Measurements from ENCODE around the gene USP22.
"Not testable (repeated sequence)": the region's sequence is repeated elsewhere in the genome, so short reads cannot be mapped to it uniquely, and the experiment has no call there.

The USP22 gene

DNA sequence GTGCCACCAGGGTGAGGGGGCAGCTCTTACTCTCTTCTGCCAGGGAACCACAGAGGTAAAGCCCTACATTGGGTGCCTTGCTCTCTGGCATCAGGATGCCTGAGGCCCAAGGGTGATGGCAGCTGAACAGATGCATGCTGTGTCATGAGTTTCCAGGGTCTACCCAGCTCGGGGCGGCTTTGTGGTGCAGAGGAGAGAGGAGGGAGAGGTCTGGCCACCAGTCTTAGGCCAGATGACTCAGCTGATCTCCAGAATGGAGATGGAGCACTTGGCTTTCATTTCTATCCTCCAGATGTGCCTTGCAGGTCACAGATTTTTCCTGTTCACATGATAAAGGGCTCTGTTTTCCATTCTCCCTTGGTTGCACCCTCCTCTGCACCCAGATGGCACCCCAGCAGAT, 23.6 kb upstream of the USP22 start:
- no peaks in the 10 kb centered on the region for H3K9me3 Mint-ChIP-seq
- intact Hi-C loops (cut with micrococcal nuclease), result no loop called here
- H3K4me3 Mint-ChIP-seq, result no peak overlapping the region
- no peaks in the 10 kb centered on the region for H3K36me3 Mint-ChIP-seq (ENCODE audit: low read depth)
- H3K27ac Mint-ChIP-seq, result no peak overlapping the region
- no peaks in the 10 kb centered on the region for H3K27me3 Mint-ChIP-seq
- H3K4me1 Mint-ChIP-seq (ENCODE audit: low read depth), result peaks cover 5% of the 10 kb centered on the region

- Mint-ChIP-seq H3K9me3 (no peaks in the 10 kb centered on the region), H3K4me3 (no peak overlapping the region), H3K27ac (no peak overlapping the region), H3K4me1 (ENCODE audit: low read depth) (peaks cover 5% of the 10 kb centered on the region), H3K36me3 (ENCODE audit: low read depth) (no peaks in the 10 kb centered on the region), H3K27me3 (no peaks in the 10 kb centered on the region)
- intact Hi-C loops (cut with micrococcal nuclease), result no loop called here
These were observed 19.2 kb upstream of the USP22 start for GRCh38 chr17:21061971-21062526.

GRCh38 chr17:21061158-21061835, 18.5 kb upstream of the USP22 start:
- Mint-ChIP-seq H3K4me1 (ENCODE audit: low read depth) (peaks cover 5% of the 10 kb centered on the region), H3K36me3 (ENCODE audit: low read depth) (no peaks in the 10 kb centered on the region), H3K4me3 (no peak overlapping the region), H3K27me3 (peaks cover 5% of the 10 kb centered on the region), H3K27ac (no peak overlapping the region), H3K9me3 (no peaks in the 10 kb centered on the region)
- intact Hi-C loops (cut with micrococcal nuclease), result no loop called here

DNA sequence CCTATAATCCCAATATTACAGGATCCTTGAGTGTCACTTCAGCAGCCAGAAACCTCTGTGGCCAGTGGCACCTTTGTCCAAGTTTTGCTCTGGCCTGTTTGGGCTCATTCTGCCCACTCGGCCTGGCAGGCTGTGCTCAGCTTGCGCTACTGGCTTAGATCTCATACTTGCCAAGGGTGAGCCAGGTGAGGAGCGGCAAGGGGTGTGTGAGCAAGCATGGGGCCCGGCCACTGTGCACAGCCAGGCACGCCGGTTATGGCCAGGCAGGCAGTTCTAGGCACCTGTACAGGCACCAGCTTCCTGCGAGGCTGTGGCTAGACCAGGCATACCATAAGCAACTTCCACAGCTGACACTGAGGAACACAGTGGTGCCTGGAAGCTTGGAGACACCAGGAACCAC, 16.9 kb upstream of the USP22 start:
- Mint-ChIP-seq H3K36me3 (ENCODE audit: low read depth) (no peaks in the 10 kb centered on the region), H3K4me1 (ENCODE audit: low read depth) (peaks cover under 1% of the 10 kb centered on the region), H3K27me3 (peaks cover 7% of the 10 kb centered on the region), H3K4me3 (no peak overlapping the region), H3K27ac (no peak overlapping the region), H3K9me3 (no peaks in the 10 kb centered on the region)
- intact Hi-C loops (cut with micrococcal nuclease), result no loop called here

DNA sequence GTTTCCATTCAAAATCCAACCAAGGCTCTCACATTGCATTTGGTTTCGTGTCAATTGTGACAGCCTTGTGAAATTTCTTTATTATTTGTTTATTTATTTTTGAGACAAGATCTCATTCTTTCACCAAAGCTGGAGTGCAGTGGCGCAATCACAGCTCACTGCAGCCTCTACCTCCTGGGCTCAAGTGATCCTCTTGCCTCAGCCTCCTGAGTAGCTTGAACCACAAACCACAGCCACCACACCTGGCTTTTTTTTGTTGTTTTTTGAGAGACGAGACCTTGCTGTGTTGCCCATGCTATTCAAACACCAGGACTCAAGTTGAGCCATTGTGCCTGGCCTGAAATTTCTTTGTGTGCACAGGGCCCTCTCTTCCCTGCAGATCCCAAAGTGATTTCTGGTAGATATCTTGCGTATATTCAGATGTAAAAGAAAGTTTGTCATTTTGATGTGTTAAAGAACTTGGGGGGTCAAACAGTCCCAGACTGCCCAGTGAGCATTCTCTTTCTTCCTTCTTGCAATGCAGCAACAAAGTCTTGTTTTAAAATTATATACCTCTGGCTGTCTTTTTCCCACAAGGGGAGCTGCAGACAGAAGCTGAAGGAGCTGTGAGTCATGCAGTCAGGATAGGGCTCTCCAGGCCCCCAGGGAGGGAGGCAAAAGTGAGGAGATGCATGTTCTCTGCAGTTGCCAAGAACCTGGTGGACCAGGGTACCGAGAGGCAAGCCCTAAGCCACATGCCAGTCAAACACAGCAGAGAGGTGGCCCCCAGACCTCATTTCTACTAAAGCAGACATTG, 15.5 kb upstream of the USP22 start:
- intact Hi-C loops (cut with micrococcal nuclease), result no loop called here
- Mint-ChIP-seq H3K4me3 (no peak overlapping the region), H3K4me1 (ENCODE audit: low read depth) (no peaks in the 10 kb centered on the region), H3K9me3 (no peaks in the 10 kb centered on the region), H3K36me3 (ENCODE audit: low read depth) (no peaks in the 10 kb centered on the region), H3K27me3 (peaks cover 11% of the 10 kb centered on the region), H3K27ac (no peak overlapping the region)

DNA sequence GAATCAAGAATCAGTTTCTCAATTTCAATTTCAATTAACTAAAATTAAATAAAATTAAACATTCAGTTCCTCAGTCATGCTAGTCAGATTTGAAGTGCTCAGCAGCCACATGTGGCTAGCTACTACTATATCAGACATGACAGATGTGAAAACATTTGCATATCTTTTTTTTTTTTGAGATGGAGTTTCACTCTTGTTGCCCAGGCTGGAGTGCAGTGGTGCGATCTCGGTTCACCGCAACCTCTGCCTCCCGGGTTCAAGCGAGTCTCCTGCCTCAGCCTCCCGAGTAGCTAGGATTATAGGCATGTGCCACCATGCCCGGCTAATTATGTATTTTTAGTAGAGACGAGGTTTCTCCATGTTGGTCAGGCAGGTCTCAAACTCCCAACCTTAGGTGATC, 10.2 kb upstream of the USP22 start:
- H3K27me3 Mint-ChIP-seq, result peaks cover 20% of the 10 kb centered on the region
- H3K9me3 Mint-ChIP-seq; intact Hi-C loops (cut with micrococcal nuclease); H3K4me3 Mint-ChIP-seq; H3K27ac Mint-ChIP-seq; H3K36me3 Mint-ChIP-seq (ENCODE audit: low read depth): not testable (repeated sequence)
- peaks cover 16% of the 10 kb centered on the region for H3K4me1 Mint-ChIP-seq (ENCODE audit: low read depth)

DNA sequence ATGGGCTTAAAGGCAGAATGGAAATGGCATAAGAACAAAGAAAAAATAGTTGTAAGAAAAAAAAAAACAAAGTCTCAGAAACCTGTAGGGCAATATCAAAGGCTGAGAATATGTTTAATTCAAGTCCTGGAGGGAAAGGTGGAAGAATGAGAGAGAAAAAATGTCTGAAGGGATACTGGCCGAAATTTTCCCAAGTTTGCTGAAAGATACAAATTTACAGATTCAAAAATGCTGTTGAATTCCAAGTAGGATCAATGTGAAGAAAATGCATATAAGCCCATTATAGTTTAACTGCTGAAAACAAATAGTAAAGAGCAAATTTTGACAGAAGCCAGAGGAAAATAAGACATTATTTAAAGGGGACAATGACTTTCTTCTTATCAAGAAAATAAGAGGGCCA, 6.6 kb upstream of the USP22 start:
- Mint-ChIP-seq H3K4me1 (ENCODE audit: low read depth) (peaks cover 17% of the 10 kb centered on the region), H3K9me3 (no peaks in the 10 kb centered on the region), H3K27ac (no peak overlapping the region), H3K4me3 (no peak overlapping the region), H3K36me3 (ENCODE audit: low read depth) (no peaks in the 10 kb centered on the region), H3K27me3 (peaks cover 10% of the 10 kb centered on the region)
- intact Hi-C loops (cut with micrococcal nuclease), result no loop called here

DNA sequence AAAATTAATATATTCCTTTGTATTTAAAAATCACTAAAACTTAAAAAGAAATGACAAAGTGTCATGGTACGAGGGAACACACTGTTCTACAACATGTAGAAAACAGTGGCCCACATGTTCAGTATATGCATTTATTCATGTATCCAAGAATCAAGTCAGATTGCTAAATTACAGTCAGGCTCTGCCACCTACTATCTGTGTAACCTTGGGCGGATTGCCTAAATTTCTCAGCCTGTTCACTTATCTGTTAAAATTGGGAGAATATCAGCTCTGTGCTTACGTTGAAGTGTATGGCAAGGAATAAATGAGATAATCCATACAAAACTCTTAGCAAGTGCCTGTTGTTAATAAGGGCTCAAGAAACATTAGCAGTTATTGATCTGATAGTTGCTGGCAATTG, 3.4 kb upstream of the USP22 start:
- H3K36me3 Mint-ChIP-seq (ENCODE audit: low read depth), result peaks cover 13% of the 10 kb centered on the region
- H3K27me3 Mint-ChIP-seq, result peaks cover 7% of the 10 kb centered on the region
- no peak overlapping the region for H3K27ac Mint-ChIP-seq
- H3K9me3 Mint-ChIP-seq, result no peaks in the 10 kb centered on the region
- H3K4me3 Mint-ChIP-seq, result no peak overlapping the region
- intact Hi-C loops (cut with micrococcal nuclease), result no loop called here
- H3K4me1 Mint-ChIP-seq (ENCODE audit: low read depth), result peaks cover 22% of the 10 kb centered on the region

DNA sequence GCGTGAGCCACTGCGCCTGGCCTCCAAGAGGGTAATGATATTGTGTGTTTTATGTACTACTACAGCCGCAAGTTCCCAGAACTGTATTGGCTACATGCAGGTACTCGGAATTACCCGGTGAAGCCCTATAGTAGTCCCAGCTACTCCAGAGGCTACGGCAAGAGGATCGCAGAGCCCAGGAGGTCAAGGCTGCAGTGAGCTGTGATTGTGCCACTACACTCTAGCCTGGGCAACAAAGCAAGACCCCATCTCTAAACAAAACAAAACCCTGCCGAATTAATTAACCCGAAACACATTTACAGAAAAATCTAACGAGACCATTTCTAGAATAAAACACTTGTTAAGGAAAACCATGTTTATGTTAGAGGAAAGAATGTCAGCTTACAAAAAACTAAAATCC, 2.2 kb upstream of the USP22 start:
- intact Hi-C loops (cut with micrococcal nuclease), result loop anchor here (5.0 kb wide), 4 partner anchors 67 to 232 kb away; partner anchors contain the start of genes DHRS7B and TMEM11
- Mint-ChIP-seq H3K27me3 (peaks cover 4% of the 10 kb centered on the region), H3K36me3 (ENCODE audit: low read depth) (peaks cover 13% of the 10 kb centered on the region), H3K27ac (no peak overlapping the region), H3K9me3 (no peaks in the 10 kb centered on the region), H3K4me1 (ENCODE audit: low read depth) (peaks cover 31% of the 10 kb centered on the region), H3K4me3 (no peak overlapping the region)

GRCh38 chr17:21043296-21044232, 753 bp upstream of the USP22 start:
- Mint-ChIP-seq H3K27me3 (no peaks in the 10 kb centered on the region), H3K27ac (peak overlapping the region; percentile 97), H3K4me1 (ENCODE audit: low read depth) (peaks cover 31% of the 10 kb centered on the region), H3K4me3 (peak overlapping the region; percentile 72), H3K9me3 (no peaks in the 10 kb centered on the region), H3K36me3 (ENCODE audit: low read depth) (peaks cover 23% of the 10 kb centered on the region)
- intact Hi-C loops (cut with micrococcal nuclease), result loop anchor here (2.0 to 5.0 kb wide), 5 partner anchors 69 to 234 kb away; partner anchors contain the start of genes DHRS7B and TMEM11

DNA sequence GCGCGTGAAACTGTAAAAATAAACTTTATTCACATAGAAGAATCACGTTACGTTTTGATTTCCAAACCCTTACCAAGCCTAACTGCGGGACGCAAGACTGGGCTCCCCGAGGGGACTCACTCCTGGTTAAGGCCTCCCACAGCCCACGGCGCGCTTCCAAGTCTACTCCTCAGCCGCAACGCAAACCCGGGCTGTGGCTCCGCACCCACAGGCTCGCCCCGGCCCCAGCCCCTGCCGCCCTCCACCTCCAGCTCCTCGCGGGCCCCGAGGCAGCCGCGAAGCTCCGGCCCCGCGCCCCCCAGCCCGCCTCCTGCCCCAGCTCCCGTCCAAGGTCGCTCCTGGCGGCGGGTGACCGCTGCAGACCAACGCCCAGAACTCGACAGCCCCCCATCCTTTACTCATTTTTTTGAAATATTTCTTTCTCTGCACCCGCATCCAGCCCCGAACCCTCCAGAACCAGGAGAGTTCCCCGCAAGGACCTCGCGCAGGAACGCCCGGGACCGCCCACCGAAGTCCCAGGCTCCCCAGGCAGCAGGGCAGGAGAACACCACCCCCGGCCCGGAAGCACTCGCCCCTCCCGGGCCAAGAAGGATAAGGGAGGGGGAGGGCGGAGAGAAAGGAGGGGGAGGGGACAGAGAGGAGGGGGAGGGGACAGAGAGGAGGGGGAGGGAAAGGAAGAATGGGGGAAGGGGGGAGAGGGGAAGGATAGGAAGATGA, 912 bp downstream of the USP22 start:
- Mint-ChIP-seq H3K4me1 (ENCODE audit: low read depth) (peaks cover 40% of the 10 kb centered on the region), H3K36me3 (ENCODE audit: low read depth) (peaks cover 32% of the 10 kb centered on the region), H3K9me3 (no peaks in the 10 kb centered on the region), H3K4me3 (peak overlapping the region; percentile 100), H3K27me3 (no peaks in the 10 kb centered on the region), H3K27ac (peak overlapping the region; percentile 97)
- intact Hi-C loops (cut with micrococcal nuclease), result loop anchor here (2.0 to 5.0 kb wide), 5 partner anchors 70 to 235 kb away; partner anchors contain the start of genes DHRS7B and TMEM11

DNA sequence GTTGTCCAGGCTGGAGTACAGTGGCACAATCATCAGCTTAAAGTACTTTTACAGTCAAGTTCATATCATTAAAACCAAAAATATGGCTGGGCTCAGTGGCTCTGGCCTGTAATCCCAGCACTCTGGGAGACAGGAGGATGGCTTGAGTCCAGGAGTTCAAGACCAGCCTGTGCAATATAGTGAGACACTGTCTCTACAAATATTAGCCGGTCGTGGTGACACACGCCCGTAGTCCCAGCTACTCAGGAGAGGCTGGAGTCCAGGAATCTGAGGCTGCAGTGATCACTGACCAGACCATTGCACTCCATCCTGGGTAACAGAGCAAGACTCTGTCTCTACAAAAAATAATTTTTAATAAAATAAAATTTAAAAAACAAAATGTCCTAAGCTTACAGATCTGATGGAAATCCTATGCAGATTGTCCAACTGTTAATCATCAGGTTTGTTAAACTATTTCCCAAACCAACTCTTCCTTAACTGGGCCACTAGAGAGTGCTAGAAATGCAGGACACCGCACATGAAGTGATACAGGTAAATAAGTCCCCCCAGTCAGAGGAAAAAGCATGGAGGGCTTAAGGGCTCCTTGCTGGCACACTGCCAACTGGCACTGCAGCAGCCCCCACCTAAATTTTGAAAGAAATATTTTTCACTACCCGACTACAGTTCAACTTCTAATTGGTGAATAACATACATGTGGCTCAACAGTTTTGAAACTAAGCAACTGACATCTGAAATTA, 2.8 kb downstream of the USP22 start:
- peak overlapping the region; percentile 97 for H3K27ac Mint-ChIP-seq
- no peaks in the 10 kb centered on the region for H3K9me3 Mint-ChIP-seq
- peak overlapping the region; percentile 100 for H3K4me3 Mint-ChIP-seq
- peaks cover 37% of the 10 kb centered on the region for H3K36me3 Mint-ChIP-seq (ENCODE audit: low read depth)
- intact Hi-C loops (cut with micrococcal nuclease), result loop anchor here (5.0 kb wide), 4 partner anchors 72 to 237 kb away; partner anchors contain the start of genes DHRS7B and TMEM11
- H3K27me3 Mint-ChIP-seq, result no peaks in the 10 kb centered on the region
- H3K4me1 Mint-ChIP-seq (ENCODE audit: low read depth), result peaks cover 59% of the 10 kb centered on the region

Measured in dendritic cell treated with granulocyte-macrophage colony-stimulating factor and Interleukin-4, amounts not matched to agents 40 ng/mL and 50 ng/mL, for 4 days (primary cell).